Liver (tissue), 9 donors: Measurements from ENCODE around the gene PYROXD2. TPM values are rescaled to one million over a fixed set of nuclear protein-coding genes. Genes with fewer than 3 reads are reported as not detected.

ENCODE experiments used
- DNase-seq: peaks from one replicate; pipeline ENCODE4 v3.0.0-alpha.2; 2017; ENCODE audit warnings: low spot score
- H3K27ac ChIP-seq, 2 donors: one replicate each; pipeline ENCODE4 v1.7.0; 2013; ENCODE audit warnings: inconsistent platforms in 2 of 2, low read length in 2 of 2, control low read depth in 1 of 2, low read depth in 1 of 2, mild to moderate bottlenecking in 1 of 2
- H3K27me3 ChIP-seq, 4 donors: one replicate each; pipeline versions ENCODE4 v1.6.1 to v1.7.0; 2013; ENCODE audit warnings: low read length in 3 of 4, inconsistent platforms in 1 of 4, mild to moderate bottlenecking in 1 of 4, moderate library complexity in 1 of 4; ENCODE audit not compliant: control insufficient read depth in 4 of 4, insufficient read depth in 4 of 4
- H3K36me3 ChIP-seq, 4 donors: one replicate each; pipeline versions ENCODE4 v1.6.1 to v1.7.0; 2013; ENCODE audit warnings: low read length in 3 of 4, mild to moderate bottlenecking in 3 of 4, low read depth in 1 of 4, moderate library complexity in 1 of 4; ENCODE audit not compliant: control insufficient read depth in 4 of 4, insufficient read depth in 3 of 4
- H3K4me1 ChIP-seq, 4 donors: one replicate each; pipeline versions ENCODE4 v1.6.1 to v1.7.0; 2013; ENCODE audit warnings: low read length in 3 of 4, mild to moderate bottlenecking in 3 of 4, moderate library complexity in 1 of 4; ENCODE audit not compliant: control insufficient read depth in 4 of 4, insufficient read depth in 4 of 4
- H3K4me3 ChIP-seq, 3 donors: one replicate each; pipeline versions ENCODE4 v1.6.1 to v1.7.0; 2013; ENCODE audit warnings: low read length in 3 of 3, control low read depth in 1 of 3, low read depth in 1 of 3, mild to moderate bottlenecking in 1 of 3
- H3K9ac ChIP-seq, 2 donors: one replicate each; pipeline ENCODE4 v1.7.0; 2013; ENCODE audit warnings: low read length in 2 of 2, mild to moderate bottlenecking in 2 of 2, moderate library complexity in 2 of 2, control low read depth in 1 of 2, low read depth in 1 of 2
- H3K9me3 ChIP-seq, 4 donors: one replicate each; pipeline versions ENCODE4 v1.6.1 to v1.7.0; 2013; ENCODE audit warnings: low read length in 3 of 4; ENCODE audit not compliant: control insufficient read depth in 4 of 4
- ATF3 ChIP-seq: IDR thresholded peaks from 2 replicates; pipeline ENCODE4 v1.6.1; 2016; ENCODE audit warnings: antibody characterized with exemption
- CTCF ChIP-seq: fragments of 150-350 bp; IDR thresholded peaks from 2 replicates; pipeline ENCODE4 v1.5.1; 2017; ENCODE audit warnings: improper control_type of control experiment, low read depth, low read length; ENCODE audit not compliant: missing input control
- EGR1 ChIP-seq, 2 donors: IDR thresholded peaks; 2 replicates each; pipeline ENCODE4 v1.6.1; 2016 to 2018; ENCODE audit warnings: antibody characterized with exemption in 2 of 2, low read depth in 2 of 2
- FOXA1 ChIP-seq: IDR thresholded peaks from 2 replicates; pipeline ENCODE4 v1.6.1; 2016; ENCODE audit warnings: antibody characterized with exemption
- FOXA2 ChIP-seq: IDR thresholded peaks from 2 replicates; pipeline ENCODE4 v1.6.1; 2016; ENCODE audit warnings: antibody characterized with exemption
- GABPA ChIP-seq, 2 donors: IDR thresholded peaks in 1 of 2; conservative IDR thresholded peaks in 1 of 2; 2 replicates each; pipeline ENCODE4 v1.6.1; 2016; ENCODE audit warnings: antibody characterized with exemption in 2 of 2, mild to moderate bottlenecking in 1 of 2, moderate library complexity in 1 of 2
- HNF4A ChIP-seq, 2 donors: conservative IDR thresholded peaks; 2 replicates each; pipeline ENCODE4 v1.6.1; 2016; ENCODE audit warnings: antibody characterized with exemption in 2 of 2, mild to moderate bottlenecking in 2 of 2
- HNF4G ChIP-seq: IDR thresholded peaks from 2 replicates; pipeline ENCODE4 v1.6.1; 2016; ENCODE audit warnings: antibody characterized with exemption
- NR2F2 ChIP-seq: IDR thresholded peaks from 2 replicates; pipeline ENCODE4 v1.6.1; 2016; ENCODE audit warnings: antibody characterized with exemption
- RAD21 ChIP-seq, 2 donors: IDR thresholded peaks; 2 replicates each; pipeline ENCODE4 v1.6.1; 2016; ENCODE audit warnings: antibody characterized with exemption in 2 of 2, mild to moderate bottlenecking in 2 of 2
- REST ChIP-seq: IDR thresholded peaks from 2 replicates; pipeline ENCODE4 v1.6.1; 2016; ENCODE audit warnings: antibody characterized with exemption, mild to moderate bottlenecking
- RXRA ChIP-seq, 2 donors: IDR thresholded peaks; 2 replicates each; pipeline ENCODE4 v1.6.1; 2017 to 2018; ENCODE audit warnings: antibody characterized with exemption in 2 of 2, mild to moderate bottlenecking in 1 of 2
- SP1 ChIP-seq: IDR thresholded peaks from 2 replicates; pipeline ENCODE4 v1.6.1; 2018; ENCODE audit warnings: antibody characterized with exemption, mild to moderate bottlenecking
- TAF1 ChIP-seq: conservative IDR thresholded peaks from 2 replicates; pipeline ENCODE4 v1.6.1; 2016; ENCODE audit warnings: antibody characterized with exemption, mild to moderate bottlenecking
- YY1 ChIP-seq: IDR thresholded peaks from 2 replicates; pipeline ENCODE4 v1.6.1; 2016; ENCODE audit warnings: antibody characterized with exemption, mild to moderate bottlenecking
- WGBS: extraction: QIAGEN DNeasy Blood & Tissue Kit; methylation state at CpG from one replicate; pipeline ENCODE4 v1.1.7; 2013; 5-methylcytosine and 5-hydroxymethylcytosine counted together
- polyA plus RNA-seq, 2 donors: library from polyadenylated mRNA; stranded (reverse) in 1 of 2; unstranded in 1 of 2; fragments of 200-250 nt in 1 of 2; fragments of >200 nt in 1 of 2; fragmentation: Nextera tagmentation in 1 of 2; extraction: Ambion mirVana in 1 of 2; gene quantifications; one replicate each; pipeline versions ENCODE4 v1.2.1 to v1.2.3, GENCODE V29; 2013 to 2015
- total RNA-seq, 2 donors: library from RNA; depleted of rRNA; stranded (reverse); fragments of >200 nt; gene quantifications; one replicate each; pipeline ENCODE4 v1.2.3, GENCODE V29; 2014
- donor health status: healthy.
- donor health status: healthy.
- donor health status: healthy.
- donor health status: healthy.
- donor health status: healthy.

Gene PYROXD2
- total and polyA plus RNA-seq, 4 donors: 2.3 to 9.0 (median 4.5) TPM

- Histone ChIP-seq H3K9me3 (no peaks in the 10 kb centered on the region), H3K27me3 (no peaks in the 10 kb centered on the region), H3K36me3 (no peaks in the 10 kb centered on the region), H3K4me3 (no peak overlapping the region), H3K4me1 (peaks cover 3 to 18% (median 10%) of the 10 kb centered on the region in 4 donors), H3K27ac (no peak overlapping the region), H3K9ac (no peak overlapping the region)
- 93% methylated on average over 11 of the region's 11 CpGs for WGBS
- DNase-seq: no peak
- TF ChIP-seq FOXA2: no peak
- no peak for TF ChIP-seq RAD21 (IDR thresholded peaks at IDR 0.05)
- TF ChIP-seq CTCF: no peak
- no peak for TF ChIP-seq YY1
- no peak for TF ChIP-seq HNF4G
- TF ChIP-seq REST: no peak
- TF ChIP-seq TAF1: no peak
- TF ChIP-seq RXRA (IDR thresholded peaks at IDR 0.05): no peak
- no peak for TF ChIP-seq FOXA1
Observed at GRCh38 chr10:98411166-98411565, 3.8 kb downstream of the PYROXD2 start.

GRCh38 chr10:98410759-98411158 is 4.2 kb downstream of the PYROXD2 start:
- Histone ChIP-seq H3K4me1 (peaks cover 3 to 17% (median 10%) of the 10 kb centered on the region in 4 donors), H3K36me3 (no peaks in the 10 kb centered on the region), H3K27me3 (no peaks in the 10 kb centered on the region), H3K4me3 (no peak overlapping the region), H3K9ac (no peak overlapping the region), H3K27ac (no peak overlapping the region), H3K9me3 (no peaks in the 10 kb centered on the region)
- DNase-seq: no peak
- TF ChIP-seq YY1 (no peak), REST (no peak), GABPA (IDR thresholded peaks at IDR 0.05 in 1 of 2, conservative IDR thresholded peaks at IDR 0.05 in 1 of 2) (no peak), HNF4A (conservative IDR thresholded peaks at IDR 0.05) (no peak), ATF3 (no peak), TAF1 (no peak), SP1 (no peak), NR2F2 (no peak), FOXA1 (no peak), EGR1 (IDR thresholded peaks at IDR 0.05; ENCODE audit: low read depth in 2 of 2) (no peak)
- 93% methylated on average over 10 of the region's 10 CpGs for WGBS
